T-helper 1 cell treated with Interleukin-12 subunit alpha and Interleukin-12 subunit beta and Interleukin-4 antibody, amounts not matched to agents 30 μg/mL and 1 μg/mL, for 36 hours (primary cell): ENCODE data around the gene HDAC9.

Experiments
- H3K27ac Mint-ChIP-seq: one replicate; pipeline ENCODE4 v1.8.0; 2021; ENCODE audit warnings: mild to moderate bottlenecking, mixed read lengths
- H3K27me3 Mint-ChIP-seq: one replicate; pipeline ENCODE4 v1.8.0; 2021; ENCODE audit warnings: low read depth, mixed read lengths
- H3K36me3 Mint-ChIP-seq: one replicate; pipeline ENCODE4 v1.8.0; 2021; ENCODE audit warnings: low read depth, mixed read lengths
- H3K4me1 Mint-ChIP-seq: one replicate; pipeline ENCODE4 v1.8.0; 2021; ENCODE audit warnings: low read depth, mixed read lengths
- H3K4me3 Mint-ChIP-seq: one replicate; pipeline ENCODE4 v1.8.0; 2021; ENCODE audit warnings: mild to moderate bottlenecking, moderate library complexity, mixed read lengths
- H3K9me3 Mint-ChIP-seq: one replicate; pipeline ENCODE4 v1.8.0; 2021; ENCODE audit warnings: mixed read lengths

The HDAC9 gene

GRCh38 chr7:18526368-18526878 is 30.9 kb downstream of the HDAC9 start:
- no peaks in the 10 kb centered on the region for H3K36me3 Mint-ChIP-seq
- no peak overlapping the region for H3K27ac Mint-ChIP-seq
- no peaks in the 10 kb centered on the region for H3K9me3 Mint-ChIP-seq
- H3K27me3 Mint-ChIP-seq, result no peaks in the 10 kb centered on the region
- H3K4me3 Mint-ChIP-seq, result no peak overlapping the region
- peaks cover 2% of the 10 kb centered on the region for H3K4me1 Mint-ChIP-seq

- H3K36me3 Mint-ChIP-seq, result no peaks in the 10 kb centered on the region
- no peak overlapping the region for H3K27ac Mint-ChIP-seq
- H3K4me3 Mint-ChIP-seq, result no peak overlapping the region
- H3K27me3 Mint-ChIP-seq, result no peaks in the 10 kb centered on the region
- H3K4me1 Mint-ChIP-seq, result peaks cover 1% of the 10 kb centered on the region
- H3K9me3 Mint-ChIP-seq, result no peaks in the 10 kb centered on the region
Observed at GRCh38 chr7:18529239-18529638, 33.7 kb downstream of the HDAC9 start.

- H3K27me3 Mint-ChIP-seq, result no peaks in the 10 kb centered on the region
- no peaks in the 10 kb centered on the region for H3K36me3 Mint-ChIP-seq
- H3K4me1 Mint-ChIP-seq, result peaks cover 1% of the 10 kb centered on the region
- no peak overlapping the region for H3K27ac Mint-ChIP-seq
- H3K4me3 Mint-ChIP-seq, result no peak overlapping the region
- no peaks in the 10 kb centered on the region for H3K9me3 Mint-ChIP-seq
Observed at GRCh38 chr7:18530224-18531179, 35.0 kb downstream of the HDAC9 start.

GRCh38 chr7:18531539-18531938 is 36.0 kb downstream of the HDAC9 start:
- no peak overlapping the region for H3K4me3 Mint-ChIP-seq
- no peak overlapping the region for H3K27ac Mint-ChIP-seq
- H3K9me3 Mint-ChIP-seq, result no peaks in the 10 kb centered on the region
- H3K36me3 Mint-ChIP-seq, result no peaks in the 10 kb centered on the region
- no peaks in the 10 kb centered on the region for H3K27me3 Mint-ChIP-seq
- peaks cover 1% of the 10 kb centered on the region for H3K4me1 Mint-ChIP-seq

- no peaks in the 10 kb centered on the region for H3K36me3 Mint-ChIP-seq
- H3K9me3 Mint-ChIP-seq, result peaks cover 3% of the 10 kb centered on the region
- no peaks in the 10 kb centered on the region for H3K27me3 Mint-ChIP-seq
- H3K4me3 Mint-ChIP-seq, result no peak overlapping the region
- peaks cover 1% of the 10 kb centered on the region for H3K4me1 Mint-ChIP-seq
- no peak overlapping the region for H3K27ac Mint-ChIP-seq
Observed at GRCh38 chr7:18532813-18533212, 37.3 kb downstream of the HDAC9 start.

GRCh38 chr7:18534481-18534880 is 38.9 kb downstream of the HDAC9 start:
- H3K36me3 Mint-ChIP-seq, result no peaks in the 10 kb centered on the region
- H3K4me1 Mint-ChIP-seq, result peaks cover 1% of the 10 kb centered on the region
- no peak overlapping the region for H3K27ac Mint-ChIP-seq
- peaks cover 3% of the 10 kb centered on the region for H3K9me3 Mint-ChIP-seq
- H3K4me3 Mint-ChIP-seq, result no peak overlapping the region
- H3K27me3 Mint-ChIP-seq, result no peaks in the 10 kb centered on the region

- Mint-ChIP-seq H3K4me1 (peaks cover 1% of the 10 kb centered on the region), H3K9me3 (peaks cover 3% of the 10 kb centered on the region), H3K27me3 (no peaks in the 10 kb centered on the region), H3K4me3 (no peak overlapping the region), H3K36me3 (no peaks in the 10 kb centered on the region), H3K27ac (no peak overlapping the region)
Observed at GRCh38 chr7:18535810-18536415, 40.4 kb downstream of the HDAC9 start.

- no peaks in the 10 kb centered on the region for H3K27me3 Mint-ChIP-seq
- no peak overlapping the region for H3K27ac Mint-ChIP-seq
- peaks cover 1% of the 10 kb centered on the region for H3K4me1 Mint-ChIP-seq
- peaks cover 3% of the 10 kb centered on the region for H3K9me3 Mint-ChIP-seq
- H3K4me3 Mint-ChIP-seq, result no peak overlapping the region
- H3K36me3 Mint-ChIP-seq, result no peaks in the 10 kb centered on the region
Observed at GRCh38 chr7:18536486-18536885, 40.9 kb downstream of the HDAC9 start.

- Mint-ChIP-seq H3K27me3 (no peaks in the 10 kb centered on the region), H3K27ac (no peak overlapping the region), H3K4me1 (no peaks in the 10 kb centered on the region), H3K4me3 (no peak overlapping the region), H3K36me3 (no peaks in the 10 kb centered on the region), H3K9me3 (peaks cover 3% of the 10 kb centered on the region)
Observed at GRCh38 chr7:18538554-18539250, 43.2 kb downstream of the HDAC9 start.

GRCh38 chr7:18540396-18540795 is 44.8 kb downstream of the HDAC9 start:
- Mint-ChIP-seq H3K36me3 (no peaks in the 10 kb centered on the region), H3K9me3 (peaks cover 3% of the 10 kb centered on the region), H3K4me1 (no peaks in the 10 kb centered on the region), H3K27ac (no peak overlapping the region), H3K27me3 (no peaks in the 10 kb centered on the region), H3K4me3 (no peak overlapping the region)

GRCh38 chr7:18541181-18541870 is 45.8 kb downstream of the HDAC9 start:
- no peaks in the 10 kb centered on the region for H3K36me3 Mint-ChIP-seq
- H3K9me3 Mint-ChIP-seq, result peaks cover 3% of the 10 kb centered on the region
- H3K4me1 Mint-ChIP-seq, result no peaks in the 10 kb centered on the region
- H3K27me3 Mint-ChIP-seq, result no peaks in the 10 kb centered on the region
- no peak overlapping the region for H3K27ac Mint-ChIP-seq
- H3K4me3 Mint-ChIP-seq, result no peak overlapping the region

GRCh38 chr7:18541871-18542212 is 46.3 kb downstream of the HDAC9 start:
- Mint-ChIP-seq H3K4me1 (no peaks in the 10 kb centered on the region), H3K4me3 (no peak overlapping the region), H3K27ac (no peak overlapping the region), H3K36me3 (no peaks in the 10 kb centered on the region), H3K9me3 (peaks cover 3% of the 10 kb centered on the region), H3K27me3 (no peaks in the 10 kb centered on the region)

GRCh38 chr7:18546576-18546975 is 51.0 kb downstream of the HDAC9 start:
- H3K27ac Mint-ChIP-seq, result no peak overlapping the region
- no peaks in the 10 kb centered on the region for H3K9me3 Mint-ChIP-seq
- H3K36me3 Mint-ChIP-seq, result no peaks in the 10 kb centered on the region
- H3K27me3 Mint-ChIP-seq, result no peaks in the 10 kb centered on the region
- H3K4me1 Mint-ChIP-seq, result no peaks in the 10 kb centered on the region
- no peak overlapping the region for H3K4me3 Mint-ChIP-seq

- Mint-ChIP-seq H3K9me3 (no peaks in the 10 kb centered on the region), H3K27ac (no peak overlapping the region), H3K4me3 (no peak overlapping the region), H3K27me3 (no peaks in the 10 kb centered on the region), H3K36me3 (no peaks in the 10 kb centered on the region), H3K4me1 (no peaks in the 10 kb centered on the region)
Observed at GRCh38 chr7:18547509-18548187, 52.1 kb downstream of the HDAC9 start.
